ENCODE measurements around the gene CPPED1. TPM values are rescaled to one million over a fixed set of nuclear protein-coding genes. Genes with fewer than 3 reads are reported as not detected.

Gene CPPED1
- total RNA-seq, 1 donor from 2014 or later = 17.8 TPM

- peaks cover 17% of the 10 kb centered on the region for H3K4me1 Mint-ChIP-seq (ENCODE audit: unreplicated experiment)
- peaks cover 11% of the 10 kb centered on the region for H3K36me3 Mint-ChIP-seq (ENCODE audit: unreplicated experiment)
- TF ChIP-seq CTCF (IDR thresholded peaks at IDR 0.05) = no peak
- H3K9me3 Mint-ChIP-seq (ENCODE audit: unreplicated experiment) = no peaks in the 10 kb centered on the region
- no peaks in the 10 kb centered on the region for H3K27me3 Mint-ChIP-seq (ENCODE audit: unreplicated experiment)
- no peak overlapping the region for H3K4me3 Mint-ChIP-seq (ENCODE audit: unreplicated experiment)
- no peak overlapping the region for H3K27ac Mint-ChIP-seq (ENCODE audit: unreplicated experiment)
- DNase-seq (ENCODE audit: extremely low spot score, unreplicated experiment) = no peak
These were observed 123.2 kb downstream of the CPPED1 start for GRCh38 chr16:12680531-12680930.

- DNase-seq (ENCODE audit: extremely low spot score, unreplicated experiment) = no peak
- Mint-ChIP-seq H3K27ac (ENCODE audit: unreplicated experiment) (no peak overlapping the region), H3K4me1 (ENCODE audit: unreplicated experiment) (peaks cover 19% of the 10 kb centered on the region), H3K27me3 (ENCODE audit: unreplicated experiment) (no peaks in the 10 kb centered on the region), H3K4me3 (ENCODE audit: unreplicated experiment) (no peak overlapping the region), H3K9me3 (ENCODE audit: unreplicated experiment) (no peaks in the 10 kb centered on the region), H3K36me3 (ENCODE audit: unreplicated experiment) (peaks cover 11% of the 10 kb centered on the region)
- no peak for TF ChIP-seq CTCF (IDR thresholded peaks at IDR 0.05)
These were observed 123.9 kb downstream of the CPPED1 start for GRCh38 chr16:12679660-12680272.

GRCh38 chr16:12678983-12679382 is 124.7 kb downstream of the CPPED1 start:
- H3K4me3 Mint-ChIP-seq (ENCODE audit: unreplicated experiment) = no peak overlapping the region
- no peaks in the 10 kb centered on the region for H3K9me3 Mint-ChIP-seq (ENCODE audit: unreplicated experiment)
- H3K4me1 Mint-ChIP-seq (ENCODE audit: unreplicated experiment) = peaks cover 20% of the 10 kb centered on the region
- peaks cover 11% of the 10 kb centered on the region for H3K36me3 Mint-ChIP-seq (ENCODE audit: unreplicated experiment)
- no peak for DNase-seq (ENCODE audit: extremely low spot score, unreplicated experiment)
- TF ChIP-seq CTCF (IDR thresholded peaks at IDR 0.05) = no peak
- H3K27me3 Mint-ChIP-seq (ENCODE audit: unreplicated experiment) = no peaks in the 10 kb centered on the region
- H3K27ac Mint-ChIP-seq (ENCODE audit: unreplicated experiment) = no peak overlapping the region

- DNase-seq (ENCODE audit: extremely low spot score, unreplicated experiment) = no peak
- H3K4me1 Mint-ChIP-seq (ENCODE audit: unreplicated experiment) = peaks cover 24% of the 10 kb centered on the region
- no peak overlapping the region for H3K27ac Mint-ChIP-seq (ENCODE audit: unreplicated experiment)
- no peak for TF ChIP-seq CTCF (IDR thresholded peaks at IDR 0.05)
- peaks cover 11% of the 10 kb centered on the region for H3K36me3 Mint-ChIP-seq (ENCODE audit: unreplicated experiment)
- H3K9me3 Mint-ChIP-seq (ENCODE audit: unreplicated experiment) = no peaks in the 10 kb centered on the region
- no peaks in the 10 kb centered on the region for H3K27me3 Mint-ChIP-seq (ENCODE audit: unreplicated experiment)
- no peak overlapping the region for H3K4me3 Mint-ChIP-seq (ENCODE audit: unreplicated experiment)
These were observed 126.2 kb downstream of the CPPED1 start for GRCh38 chr16:12677502-12677901.

GRCh38 chr16:12675852-12676251 is 127.8 kb downstream of the CPPED1 start:
- Mint-ChIP-seq H3K36me3 (ENCODE audit: unreplicated experiment) (peaks cover 3% of the 10 kb centered on the region), H3K27me3 (ENCODE audit: unreplicated experiment) (no peaks in the 10 kb centered on the region), H3K4me3 (ENCODE audit: unreplicated experiment) (no peak overlapping the region), H3K27ac (ENCODE audit: unreplicated experiment) (no peak overlapping the region), H3K4me1 (ENCODE audit: unreplicated experiment) (peaks cover 24% of the 10 kb centered on the region), H3K9me3 (ENCODE audit: unreplicated experiment) (no peaks in the 10 kb centered on the region)
- TF ChIP-seq CTCF (IDR thresholded peaks at IDR 0.05) = no peak
- no peak for DNase-seq (ENCODE audit: extremely low spot score, unreplicated experiment)

Data from osteocyte (in vitro differentiated cells).